NCI-H187 treated with DMSO at 0.1 percent for 48 hours (cell line): ENCODE data around the gene SMARCD1.
A peak's percentile ranks its signal among the peaks of the same experiment; 100 is the strongest.
"Not testable (repeated sequence)": the region's sequence is repeated elsewhere in the genome, so short reads cannot be mapped to it uniquely, and the experiment has no call there.

Source experiments
- DNase-seq: peaks from one replicate; lab custom pipeline; 2025; lab: John Stamatoyannopoulos, UW

The SMARCD1 gene

GRCh38 chr12:50077099-50077498 is 8.0 kb upstream of the SMARCD1 start:
- DNase-seq: no peak

GRCh38 chr12:50078281-50078680 is 6.9 kb upstream of the SMARCD1 start:
- DNase-seq: no peak

- no peak for DNase-seq
Measured at GRCh38 chr12:50079771-50080170, 5.4 kb upstream of the SMARCD1 start.

- DNase-seq: no peak
Measured at GRCh38 chr12:50081096-50081808, 3.9 kb upstream of the SMARCD1 start.

- DNase-seq: no peak
Measured at GRCh38 chr12:50082644-50083043, 2.5 kb upstream of the SMARCD1 start.

- no peak for DNase-seq
Measured at GRCh38 chr12:50083301-50083700, 1.8 kb upstream of the SMARCD1 start.

GRCh38 chr12:50084409-50084774 is 750 bp upstream of the SMARCD1 start:
- DNase-seq: not testable (repeated sequence)

- DNase-seq: no peak
Measured at GRCh38 chr12:50085615-50086072, 502 bp downstream of the SMARCD1 start.

GRCh38 chr12:50086148-50086547 is 1.0 kb downstream of the SMARCD1 start:
- DNase-seq: no peak

- no peak for DNase-seq
Measured at GRCh38 chr12:50087151-50087550, 2.0 kb downstream of the SMARCD1 start.

GRCh38 chr12:50087995-50088394 is 2.9 kb downstream of the SMARCD1 start:
- DNase-seq: no peak

- no peak for DNase-seq
Measured at GRCh38 chr12:50088577-50089335, 3.6 kb downstream of the SMARCD1 start.

- no peak for DNase-seq
Measured at GRCh38 chr12:50089730-50090129, 4.6 kb downstream of the SMARCD1 start.

- no peak for DNase-seq
Measured at GRCh38 chr12:50090391-50090790, 5.2 kb downstream of the SMARCD1 start.

- DNase-seq: no peak
Measured at GRCh38 chr12:50097952-50098351, 12.8 kb downstream of the SMARCD1 start.

- DNase-seq: no peak
Measured at GRCh38 chr12:50099302-50100008, 14.3 kb downstream of the SMARCD1 start.

- no peak for DNase-seq
Measured at GRCh38 chr12:50100561-50100960, 15.4 kb downstream of the SMARCD1 start.

GRCh38 chr12:50101663-50102062 is 16.5 kb downstream of the SMARCD1 start:
- DNase-seq: no peak

GRCh38 chr12:50102131-50102531 is 17.0 kb downstream of the SMARCD1 start:
- no peak for DNase-seq

- no peak for DNase-seq
Measured at GRCh38 chr12:50102646-50103309, 17.6 kb downstream of the SMARCD1 start.

GRCh38 chr12:50103351-50103750 is 18.2 kb downstream of the SMARCD1 start:
- DNase-seq: no peak

GRCh38 chr12:50103767-50104321 is 18.7 kb downstream of the SMARCD1 start, which contains the start of gene GPD1:
Gene GPD1 (plus strand): TSS chr12:50104008. CDS start chr12:50104051, 43 bp downstream.
- DNase-seq: peak; percentile 44
